Fibroblast of villous mesenchyme (primary cell): Measurements from ENCODE around the gene MAN1A2. TPM values are rescaled to one million over a fixed set of nuclear protein-coding genes. Genes with fewer than 3 reads are reported as not detected.

Experiments
- DNase-seq: peaks from one replicate; pipeline ENCODE4 v3.0.0-alpha.2; 2010; ENCODE audit warnings: low read depth
- H3K4me3 ChIP-seq: 2 replicates; pipeline ENCODE4 v1.5.1; 2011; ENCODE audit warnings: low read depth, mild to moderate bottlenecking, low read length
- CTCF ChIP-seq: IDR thresholded peaks from 2 replicates; pipeline ENCODE4 v1.5.1; 2012; ENCODE audit warnings: low read depth, mild to moderate bottlenecking, low read length; ENCODE audit not compliant: insufficient read depth
- total RNA-seq: library from RNA; depleted of rRNA; stranded (reverse); fragments of >200 nt; gene quantifications from 2 replicates; pipeline ENCODE4 v1.2.3, GENCODE V29; 2012

The MAN1A2 gene
- total RNA-seq, 1 donor: 78.2 TPM

GRCh38 chr1:117495068-117495467 lies 127.8 kb downstream of the MAN1A2 start:
- no peak for DNase-seq
- TF ChIP-seq CTCF: no peak

GRCh38 chr1:117499071-117499470 lies 131.8 kb downstream of the MAN1A2 start:
- peak; percentile 39 for DNase-seq
- no peak for TF ChIP-seq CTCF

More at GRCh38 chr1:117495068-117495467, 127.8 kb downstream of the MAN1A2 start:
- H3K4me3 ChIP-seq: no peak overlapping the region

GRCh38 chr1:117500584-117500983 lies 133.3 kb downstream of the MAN1A2 start:
- TF ChIP-seq CTCF: no peak
- no peak overlapping the region for H3K4me3 ChIP-seq
- DNase-seq: no peak

More at GRCh38 chr1:117499071-117499470, 131.8 kb downstream of the MAN1A2 start:
- H3K4me3 ChIP-seq: no peak overlapping the region

- no peak for TF ChIP-seq CTCF
- DNase-seq: peak; percentile 68
These were observed 134.0 kb downstream of the MAN1A2 start for GRCh38 chr1:117501281-117501680.

GRCh38 chr1:117511273-117511672 lies 144.0 kb downstream of the MAN1A2 start:
- TF ChIP-seq CTCF: no peak
- no peak for DNase-seq
- no peak overlapping the region for H3K4me3 ChIP-seq

More at GRCh38 chr1:117501281-117501680, 134.0 kb downstream of the MAN1A2 start:
- H3K4me3 ChIP-seq: no peak overlapping the region

GRCh38 chr1:117512728-117513321 lies 145.6 kb downstream of the MAN1A2 start:
- TF ChIP-seq CTCF: peak; percentile 63
- peak; percentile 41 for DNase-seq
- no peak overlapping the region for H3K4me3 ChIP-seq

GRCh38 chr1:117523111-117523510 lies 155.9 kb downstream of the MAN1A2 start:
- no peak for TF ChIP-seq CTCF
- DNase-seq: no peak

More at GRCh38 chr1:117523111-117523510, 155.9 kb downstream of the MAN1A2 start:
- no peak overlapping the region for H3K4me3 ChIP-seq
